Activated CD8-positive, alpha-beta memory T cell treated with anti-CD3 and anti-CD28 coated beads, Interleukin-2, amount 10 ng/mL, durations not matched to agents 7 days and 5 days (primary cell): Measurements from ENCODE around the gene PRKD1. TPM values are rescaled to one million over a fixed set of nuclear protein-coding genes. Genes with fewer than 3 reads are reported as not detected.

Source experiments
- ATAC-seq: fragments of 150-1000 bp; cut with Tn5 transposase; one replicate; pipeline ENCODE4 v1.10.0; 2021; ENCODE audit warnings: moderate library complexity
- CTCF ChIA-PET: fragments of 350-600 bp; sonication (Branson Sonifier 250); formaldehyde crosslinking; loops from one replicate; lab custom pipeline; 2021; ENCODE audit warnings: antibody characterized with exemption; lab: Charles Lee
- DNase-seq: peaks from one replicate; pipeline ENCODE4 v3.0.0-alpha.2; 2020
- H3K27ac Mint-ChIP-seq: one replicate; pipeline ENCODE4 v1.8.0; 2021; ENCODE audit warnings: mild to moderate bottlenecking, mixed read lengths
- H3K27me3 Mint-ChIP-seq: one replicate; pipeline ENCODE4 v1.8.0; 2021; ENCODE audit warnings: mixed read lengths
- H3K36me3 Mint-ChIP-seq: one replicate; pipeline ENCODE4 v1.8.0; 2021; ENCODE audit warnings: mild to moderate bottlenecking, mixed read lengths
- H3K4me1 Mint-ChIP-seq: one replicate; pipeline ENCODE4 v1.8.0; 2021; ENCODE audit warnings: mixed read lengths
- H3K4me3 Mint-ChIP-seq: one replicate; pipeline ENCODE4 v1.8.0; 2021; ENCODE audit warnings: mild to moderate bottlenecking, moderate library complexity, mixed read lengths
- H3K9me3 Mint-ChIP-seq: one replicate; pipeline ENCODE4 v1.8.0; 2022; ENCODE audit warnings: low read depth, mixed read lengths
- total RNA-seq, 2 experiments: library from RNA; stranded (reverse); gene quantifications; one replicate each; pipeline ENCODE4 v1.2.3, GENCODE V29; 2021

The PRKD1 gene
- total RNA-seq, 2 experiments from 2014 or later, result not detected

- Mint-ChIP-seq H3K36me3 (peaks cover 2% of the 10 kb centered on the region), H3K9me3 (peaks cover 16% of the 10 kb centered on the region), H3K4me1 (no peaks in the 10 kb centered on the region), H3K27me3 (no peaks in the 10 kb centered on the region), H3K27ac (no peak overlapping the region), H3K4me3 (no peak overlapping the region)
- DNase-seq, result no peak
- ATAC-seq, result no peak
- CTCF ChIA-PET, result no interaction called here
Observed at GRCh38 chr14:29643433-29644211, 284.0 kb downstream of the PRKD1 start.

- CTCF ChIA-PET, result no interaction called here
- H3K36me3 Mint-ChIP-seq, result no peaks in the 10 kb centered on the region
- no peak for DNase-seq
Observed at GRCh38 chr14:29637411-29637810, 290.2 kb downstream of the PRKD1 start.

GRCh38 chr14:29636870-29637269, 290.8 kb downstream of the PRKD1 start:
- Mint-ChIP-seq H3K9me3 (peaks cover 8% of the 10 kb centered on the region), H3K27me3 (no peaks in the 10 kb centered on the region), H3K4me3 (no peak overlapping the region), H3K4me1 (no peaks in the 10 kb centered on the region), H3K36me3 (no peaks in the 10 kb centered on the region), H3K27ac (no peak overlapping the region)
- DNase-seq, result no peak
- CTCF ChIA-PET, result no interaction called here
- no peak for ATAC-seq

More at GRCh38 chr14:29637411-29637810, 290.2 kb downstream of the PRKD1 start:
- Mint-ChIP-seq H3K27ac (no peak overlapping the region), H3K4me3 (no peak overlapping the region), H3K9me3 (peaks cover 8% of the 10 kb centered on the region), H3K27me3 (no peaks in the 10 kb centered on the region), H3K4me1 (no peaks in the 10 kb centered on the region)
- no peak for ATAC-seq

- CTCF ChIA-PET, result no interaction called here
- DNase-seq, result no peak
- no peaks in the 10 kb centered on the region for H3K27me3 Mint-ChIP-seq
- no peak overlapping the region for H3K27ac Mint-ChIP-seq
- no peak overlapping the region for H3K4me3 Mint-ChIP-seq
- H3K4me1 Mint-ChIP-seq, result no peaks in the 10 kb centered on the region
- no peak for ATAC-seq
- no peaks in the 10 kb centered on the region for H3K36me3 Mint-ChIP-seq
- peaks cover 8% of the 10 kb centered on the region for H3K9me3 Mint-ChIP-seq
Observed at GRCh38 chr14:29630566-29631160, 297.0 kb downstream of the PRKD1 start.

- DNase-seq, result no peak
- CTCF ChIA-PET, result no interaction called here
- H3K4me3 Mint-ChIP-seq, result no peak overlapping the region
- peaks cover 11% of the 10 kb centered on the region for H3K9me3 Mint-ChIP-seq
- no peak for ATAC-seq
- no peaks in the 10 kb centered on the region for H3K4me1 Mint-ChIP-seq
- no peaks in the 10 kb centered on the region for H3K36me3 Mint-ChIP-seq
- no peaks in the 10 kb centered on the region for H3K27me3 Mint-ChIP-seq
- no peak overlapping the region for H3K27ac Mint-ChIP-seq
Observed at GRCh38 chr14:29629839-29630238, 297.8 kb downstream of the PRKD1 start.

- DNase-seq, result no peak
- CTCF ChIA-PET, result no interaction called here
- no peaks in the 10 kb centered on the region for H3K36me3 Mint-ChIP-seq
- H3K27me3 Mint-ChIP-seq, result no peaks in the 10 kb centered on the region
- no peak for ATAC-seq
- no peaks in the 10 kb centered on the region for H3K4me1 Mint-ChIP-seq
- H3K4me3 Mint-ChIP-seq, result no peak overlapping the region
- peaks cover 9% of the 10 kb centered on the region for H3K9me3 Mint-ChIP-seq
- H3K27ac Mint-ChIP-seq, result no peak overlapping the region
Observed at GRCh38 chr14:29627137-29627536, 300.5 kb downstream of the PRKD1 start.

- H3K27me3 Mint-ChIP-seq, result no peaks in the 10 kb centered on the region
- H3K36me3 Mint-ChIP-seq, result peaks cover 1% of the 10 kb centered on the region
- DNase-seq, result no peak
- H3K4me3 Mint-ChIP-seq, result no peak overlapping the region
- ATAC-seq, result no peak
- CTCF ChIA-PET, result no interaction called here
- peaks cover 16% of the 10 kb centered on the region for H3K9me3 Mint-ChIP-seq
- no peaks in the 10 kb centered on the region for H3K4me1 Mint-ChIP-seq
- no peak overlapping the region for H3K27ac Mint-ChIP-seq
Observed at GRCh38 chr14:29618323-29619067, 309.2 kb downstream of the PRKD1 start.

GRCh38 chr14:29616922-29617321, 310.7 kb downstream of the PRKD1 start:
- no peak for ATAC-seq
- H3K4me1 Mint-ChIP-seq, result no peaks in the 10 kb centered on the region
- no peak overlapping the region for H3K27ac Mint-ChIP-seq
- CTCF ChIA-PET, result no interaction called here
- no peak for DNase-seq
- peaks cover 1% of the 10 kb centered on the region for H3K36me3 Mint-ChIP-seq
- H3K27me3 Mint-ChIP-seq, result no peaks in the 10 kb centered on the region
- no peak overlapping the region for H3K4me3 Mint-ChIP-seq
- H3K9me3 Mint-ChIP-seq, result peaks cover 13% of the 10 kb centered on the region

GRCh38 chr14:29608861-29609260, 318.8 kb downstream of the PRKD1 start:
- no peaks in the 10 kb centered on the region for H3K27me3 Mint-ChIP-seq
- no peak overlapping the region for H3K4me3 Mint-ChIP-seq
- no peak for ATAC-seq
- CTCF ChIA-PET, result no interaction called here
- DNase-seq, result no peak
- H3K4me1 Mint-ChIP-seq, result no peaks in the 10 kb centered on the region
- H3K27ac Mint-ChIP-seq, result no peak overlapping the region
- no peaks in the 10 kb centered on the region for H3K36me3 Mint-ChIP-seq
- peaks cover 10% of the 10 kb centered on the region for H3K9me3 Mint-ChIP-seq

GRCh38 chr14:29607169-29607568, 320.5 kb downstream of the PRKD1 start:
- no peaks in the 10 kb centered on the region for H3K27me3 Mint-ChIP-seq

GRCh38 chr14:29603696-29604095, 324.0 kb downstream of the PRKD1 start:
- CTCF ChIA-PET, result no interaction called here
- Mint-ChIP-seq H3K4me1 (no peaks in the 10 kb centered on the region), H3K27ac (no peak overlapping the region)

More at GRCh38 chr14:29607169-29607568, 320.5 kb downstream of the PRKD1 start:
- no peaks in the 10 kb centered on the region for H3K36me3 Mint-ChIP-seq
- ATAC-seq, result no peak
- H3K4me3 Mint-ChIP-seq, result no peak overlapping the region
- no peaks in the 10 kb centered on the region for H3K4me1 Mint-ChIP-seq
- CTCF ChIA-PET, result no interaction called here
- DNase-seq, result no peak
- peaks cover 10% of the 10 kb centered on the region for H3K9me3 Mint-ChIP-seq
- H3K27ac Mint-ChIP-seq, result no peak overlapping the region

GRCh38 chr14:29601616-29602015, 326.0 kb downstream of the PRKD1 start:
- no peak overlapping the region for H3K4me3 Mint-ChIP-seq
- no peak overlapping the region for H3K27ac Mint-ChIP-seq
- DNase-seq, result no peak
- H3K36me3 Mint-ChIP-seq, result no peaks in the 10 kb centered on the region
- no peak for ATAC-seq
- H3K27me3 Mint-ChIP-seq, result no peaks in the 10 kb centered on the region
- H3K4me1 Mint-ChIP-seq, result no peaks in the 10 kb centered on the region
- CTCF ChIA-PET, result no interaction called here
- peaks cover 5% of the 10 kb centered on the region for H3K9me3 Mint-ChIP-seq

More at GRCh38 chr14:29603696-29604095, 324.0 kb downstream of the PRKD1 start:
- no peaks in the 10 kb centered on the region for H3K9me3 Mint-ChIP-seq
- H3K4me3 Mint-ChIP-seq, result no peak overlapping the region
- DNase-seq (no peak), ATAC-seq (no peak)
- H3K27me3 Mint-ChIP-seq, result no peaks in the 10 kb centered on the region
- H3K36me3 Mint-ChIP-seq, result no peaks in the 10 kb centered on the region

- H3K9me3 Mint-ChIP-seq, result peaks cover 8% of the 10 kb centered on the region
- DNase-seq, result no peak
- no peak overlapping the region for H3K27ac Mint-ChIP-seq
- H3K27me3 Mint-ChIP-seq, result no peaks in the 10 kb centered on the region
- CTCF ChIA-PET, result no interaction called here
- H3K36me3 Mint-ChIP-seq, result no peaks in the 10 kb centered on the region
- H3K4me3 Mint-ChIP-seq, result no peak overlapping the region
- H3K4me1 Mint-ChIP-seq, result no peaks in the 10 kb centered on the region
- ATAC-seq, result no peak
Observed at GRCh38 chr14:29587761-29588470, 339.7 kb downstream of the PRKD1 start.
